Stomach smooth muscle (tissue), 2 donors: ENCODE results near the gene GPS1.

Experiments used
- H3K27ac ChIP-seq: one replicate; pipeline ENCODE4 v1.7.0; 2013; ENCODE audit warnings: mild to moderate bottlenecking, low read length, inconsistent platforms
- H3K27me3 ChIP-seq, 2 donors: one replicate each; pipeline ENCODE4 v1.7.0; 2013; ENCODE audit warnings: low read length in 2 of 2; ENCODE audit not compliant: insufficient read depth in 2 of 2, control insufficient read depth in 1 of 2
- H3K36me3 ChIP-seq, 2 donors: one replicate each; pipeline ENCODE4 v1.7.0; 2013; ENCODE audit warnings: low read length in 2 of 2; ENCODE audit not compliant: control insufficient read depth in 2 of 2, insufficient read depth in 2 of 2
- H3K4me1 ChIP-seq: one replicate; pipeline ENCODE4 v1.7.0; 2013; ENCODE audit warnings: low read length; ENCODE audit not compliant: control insufficient read depth, insufficient read depth
- H3K4me3 ChIP-seq, 2 donors: one replicate each; pipeline ENCODE4 v1.7.0; 2013; ENCODE audit warnings: low read length in 2 of 2
- H3K9ac ChIP-seq, 2 donors: one replicate each; pipeline ENCODE4 v1.7.0; 2013; ENCODE audit warnings: low read length in 2 of 2, mild to moderate bottlenecking in 1 of 2
- H3K9me3 ChIP-seq, 2 donors: one replicate each; pipeline ENCODE4 v1.7.0; 2013; ENCODE audit warnings: low read length in 2 of 2; ENCODE audit not compliant: control insufficient read depth in 2 of 2
- donor health status: healthy.
- donor health status: Pancreatic carcinoma.

GPS1 gene

GRCh38 chr17:82062076-82062983, 10.6 kb downstream of the GPS1 start:
- Histone ChIP-seq H3K4me3 (no peak overlapping the region), H3K9me3 (no peaks in the 10 kb centered on the region), H3K36me3 (peaks cover 8 to 27% of the 10 kb centered on the region in 2 donors), H3K27ac (no peak overlapping the region), H3K4me1 (peaks cover 23% of the 10 kb centered on the region), H3K27me3 (no peaks in the 10 kb centered on the region), H3K9ac (no peak overlapping the region)

- no peaks in the 10 kb centered on the region for H3K27me3 ChIP-seq
- no peak overlapping the region for H3K9ac ChIP-seq
- H3K9me3 ChIP-seq, result no peaks in the 10 kb centered on the region
- H3K27ac ChIP-seq, result no peak overlapping the region
- H3K36me3 ChIP-seq, result peaks cover 5 to 26% of the 10 kb centered on the region in 2 donors
- H3K4me1 ChIP-seq, result peaks cover 23% of the 10 kb centered on the region
- no peak overlapping the region for H3K4me3 ChIP-seq
These were observed 11.3 kb downstream of the GPS1 start for GRCh38 chr17:82062984-82063368.

GRCh38 chr17:82063424-82064415, 12.0 kb downstream of the GPS1 start:
- Histone ChIP-seq H3K36me3 (peaks cover 3 to 24% of the 10 kb centered on the region in 2 donors), H3K9ac (no peak overlapping the region), H3K4me3 (peak overlapping the region in 1 of 2 donors; percentile 83), H3K4me1 (peaks cover 23% of the 10 kb centered on the region), H3K27ac (no peak overlapping the region), H3K27me3 (no peaks in the 10 kb centered on the region), H3K9me3 (no peaks in the 10 kb centered on the region)

GRCh38 chr17:82064433-82065192, 12.9 kb downstream of the GPS1 start:
- no peaks in the 10 kb centered on the region for H3K9me3 ChIP-seq
- H3K4me1 ChIP-seq, result peaks cover 23% of the 10 kb centered on the region
- peaks cover 3 to 23% of the 10 kb centered on the region in 2 donors for H3K36me3 ChIP-seq
- no peaks in the 10 kb centered on the region for H3K27me3 ChIP-seq
- H3K27ac ChIP-seq, result peak overlapping the region; percentile 60
- peak overlapping the region; percentile 82 to 83 for H3K4me3 ChIP-seq
- peak overlapping the region; percentile 83 to 89 for H3K9ac ChIP-seq

GRCh38 chr17:82065193-82065637, 13.5 kb downstream of the GPS1 start:
- Histone ChIP-seq H3K9ac (peak overlapping the region; percentile 83 to 89), H3K4me3 (peak overlapping the region; percentile 82 to 83), H3K4me1 (peaks cover 23% of the 10 kb centered on the region), H3K27me3 (no peaks in the 10 kb centered on the region), H3K9me3 (no peaks in the 10 kb centered on the region), H3K27ac (peak overlapping the region; percentile 60), H3K36me3 (peaks cover 3 to 18% of the 10 kb centered on the region in 2 donors)

DNA sequence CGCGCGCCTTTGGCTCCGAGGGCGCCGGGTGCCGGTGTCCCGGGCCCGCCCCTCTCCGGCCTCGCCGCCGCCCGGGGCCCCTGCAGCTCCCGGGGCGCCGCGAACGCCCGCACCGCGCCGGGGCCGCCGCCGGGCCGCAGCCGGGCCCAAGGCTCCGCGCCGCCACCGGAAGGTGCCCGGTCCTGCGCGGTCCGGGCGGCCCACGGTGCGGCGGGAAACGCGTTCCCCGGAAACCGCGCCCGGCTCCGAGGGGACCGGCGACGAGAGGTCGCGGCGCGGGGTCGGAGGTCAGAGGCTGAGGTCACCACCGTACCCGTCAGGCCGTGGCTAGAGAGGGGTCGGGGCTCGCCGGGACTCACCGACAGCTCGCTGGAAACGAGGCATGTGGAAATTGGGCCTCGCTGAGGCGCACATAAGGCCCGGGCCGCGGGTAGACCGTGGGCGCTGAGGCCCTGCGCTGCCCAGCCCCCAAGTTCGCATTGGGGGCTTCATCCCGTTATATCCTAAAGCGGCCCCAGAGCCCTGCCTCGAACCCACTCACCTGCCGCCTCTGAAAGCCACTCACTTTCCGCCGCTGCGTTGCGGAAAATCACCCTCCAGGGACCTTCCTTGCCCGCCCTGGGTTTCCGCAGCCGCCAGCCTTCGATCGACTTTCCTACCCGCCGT, 14.1 kb downstream of the GPS1 start, which contains the start of gene DUS1L:
TSS of gene DUS1L (minus strand) at position 167 of the 666 bp plus-strand sequence. CDS start 745 bp downstream, outside the sequence.
- H3K4me1 ChIP-seq, result peaks cover 23% of the 10 kb centered on the region
- H3K27me3 ChIP-seq, result no peaks in the 10 kb centered on the region
- H3K36me3 ChIP-seq, result peaks cover 3 to 15% of the 10 kb centered on the region in 2 donors
- H3K9me3 ChIP-seq, result no peaks in the 10 kb centered on the region
- peak within 1 kb of the TSS; percentile 83 to 89 for H3K9ac ChIP-seq
- H3K4me3 ChIP-seq, result peak within 1 kb of the TSS; percentile 82 to 83
- H3K27ac ChIP-seq, result peak within 1 kb of the TSS; percentile 81

DNA sequence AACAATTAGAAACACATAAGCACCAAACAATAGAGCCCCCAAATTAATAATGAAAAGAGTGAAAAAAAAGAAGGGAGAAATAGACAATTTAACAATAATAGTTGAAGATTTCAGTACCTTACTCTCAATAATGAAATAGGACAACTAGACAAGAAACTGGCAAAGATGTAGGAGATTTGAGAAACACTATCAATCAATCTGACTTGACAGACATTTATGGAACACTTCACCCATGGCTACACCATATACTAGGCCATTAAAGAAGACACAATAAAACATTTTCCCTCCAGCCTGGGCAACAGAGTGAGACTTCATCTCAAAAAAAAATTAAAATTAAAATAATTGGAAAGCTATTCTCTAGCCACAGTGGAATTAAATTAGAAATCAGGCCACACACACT, 18.9 kb downstream of the GPS1 start:
- no peaks in the 10 kb centered on the region for H3K36me3 ChIP-seq
- H3K27me3 ChIP-seq, result no peaks in the 10 kb centered on the region
- H3K4me1 ChIP-seq, result peaks cover 7% of the 10 kb centered on the region
- no peak overlapping the region for H3K4me3 ChIP-seq
- no peak overlapping the region for H3K27ac ChIP-seq
- H3K9ac ChIP-seq, result no peak overlapping the region
- no peaks in the 10 kb centered on the region for H3K9me3 ChIP-seq

GRCh38 chr17:82072827-82073226, 21.1 kb downstream of the GPS1 start:
- Histone ChIP-seq H3K27ac (no peak overlapping the region), H3K9ac (no peak overlapping the region), H3K36me3 (no peaks in the 10 kb centered on the region), H3K9me3 (no peaks in the 10 kb centered on the region), H3K27me3 (no peaks in the 10 kb centered on the region), H3K4me3 (no peak overlapping the region), H3K4me1 (no peaks in the 10 kb centered on the region)

DNA sequence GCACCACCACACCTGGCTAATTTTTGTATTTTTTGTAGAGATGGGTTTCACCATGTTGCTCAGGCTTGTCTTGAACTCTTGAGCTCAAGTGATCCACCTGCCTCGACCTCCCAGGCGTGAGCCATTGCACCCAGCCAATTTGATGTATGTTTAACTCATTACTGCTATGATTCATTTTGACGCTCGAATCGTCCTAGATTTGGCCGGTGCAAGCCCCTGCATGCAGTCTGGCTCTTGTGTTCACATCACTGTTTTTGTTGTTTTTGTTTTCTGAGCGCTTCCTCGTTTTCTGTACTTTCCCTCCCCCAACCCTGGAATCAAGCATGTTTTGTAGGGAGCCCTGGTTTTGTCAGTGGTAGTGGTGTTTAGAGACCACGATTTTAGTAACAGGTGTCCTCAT, 21.7 kb downstream of the GPS1 start:
- Histone ChIP-seq H3K27ac (no peak overlapping the region), H3K9ac (no peak overlapping the region), H3K27me3 (no peaks in the 10 kb centered on the region), H3K4me3 (no peak overlapping the region), H3K9me3 (no peaks in the 10 kb centered on the region), H3K36me3 (no peaks in the 10 kb centered on the region), H3K4me1 (no peaks in the 10 kb centered on the region)
